Right ventricle myocardium inferior (tissue), 1 donor: Measurements from ENCODE around the gene EIF1AD. TPM values are rescaled to one million over a fixed set of nuclear protein-coding genes. Genes with fewer than 3 reads are reported as not detected.
"Not testable (repeated sequence)": the region's sequence is repeated elsewhere in the genome, so short reads cannot be mapped to it uniquely, and the experiment has no call there.

ENCODE experiments used
- ATAC-seq: fragments of 200-7000 bp; cut with Tn5 transposase; one replicate; pipeline ENCODE4 v1.9.1; 2020; ENCODE audit warnings: mild to moderate bottlenecking, moderate library complexity
- DNase-seq: peaks from one replicate; pipeline ENCODE4 v3.0.0; 2021; ENCODE audit errors: missing footprints
- intact Hi-C: fragments of 100-400 bp; cut with DNase I; formaldehyde crosslinking; loops from one replicate; pipeline ENCODE4 v1.11.0; 2022
- total RNA-seq: library from RNA; stranded (reverse); fragmentation: NEBNext Ultra II Directional; extraction: Animal tissue kit (Norgen Biotek cat#: 25700); gene quantifications from one replicate; pipeline ENCODE4 v1.2.1, GENCODE V29; 2021
- donor health status: DM: no; HTN: yes; CAD: no; lungs with severe emphysema.

EIF1AD gene
- total RNA-seq, 1 donor from 2014 or later, result 18.0 TPM

DNA sequence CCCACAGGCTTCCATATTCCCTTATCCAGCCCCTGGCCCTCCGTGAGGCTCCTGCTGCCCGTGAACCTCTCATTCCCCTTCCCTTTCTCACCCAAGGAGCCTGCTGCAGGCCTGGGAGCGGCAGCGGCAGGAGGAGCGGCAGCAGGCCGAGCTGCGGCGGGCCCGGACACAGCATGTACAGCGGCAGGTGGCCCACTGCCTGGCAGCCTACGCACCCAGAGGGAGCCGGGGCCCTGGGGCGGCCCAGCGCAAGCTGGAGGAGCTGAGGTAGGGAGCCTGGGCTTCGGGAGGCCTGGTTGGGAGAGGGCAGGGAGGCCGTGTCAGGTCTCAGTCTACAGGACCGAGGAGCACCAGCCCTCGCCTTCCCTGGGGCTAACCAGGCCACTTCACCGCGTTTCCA is 48.5 kb downstream of the EIF1AD start:
- ATAC-seq (no peak), DNase-seq (no peak)
- intact Hi-C loops, result no loop called here

DNA sequence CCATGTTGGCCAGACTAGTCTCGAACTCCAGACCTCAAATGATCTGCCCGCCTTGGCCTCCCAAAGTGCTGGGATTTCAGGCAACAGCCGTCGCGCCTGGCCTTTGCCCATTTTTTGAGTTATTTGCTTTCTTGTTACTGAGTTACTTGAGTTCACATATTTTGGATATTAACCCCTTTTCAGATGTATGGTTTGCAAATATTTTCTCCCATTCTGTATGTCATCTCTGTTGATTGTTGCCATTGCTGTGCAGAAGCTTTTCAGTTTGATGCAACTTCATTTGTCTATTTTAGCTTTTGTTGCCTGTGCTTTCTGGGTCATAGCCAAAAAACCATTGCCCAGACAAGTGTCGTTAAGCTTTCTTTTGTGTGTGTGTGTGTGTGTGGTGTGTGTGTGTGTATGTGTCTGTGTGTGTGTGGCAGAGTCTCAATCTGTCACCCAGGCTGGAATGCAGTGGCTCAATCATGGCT is 49.9 kb downstream of the EIF1AD start:
- intact Hi-C loops, result no loop called here
- ATAC-seq, result no peak
- no peak for DNase-seq

DNA sequence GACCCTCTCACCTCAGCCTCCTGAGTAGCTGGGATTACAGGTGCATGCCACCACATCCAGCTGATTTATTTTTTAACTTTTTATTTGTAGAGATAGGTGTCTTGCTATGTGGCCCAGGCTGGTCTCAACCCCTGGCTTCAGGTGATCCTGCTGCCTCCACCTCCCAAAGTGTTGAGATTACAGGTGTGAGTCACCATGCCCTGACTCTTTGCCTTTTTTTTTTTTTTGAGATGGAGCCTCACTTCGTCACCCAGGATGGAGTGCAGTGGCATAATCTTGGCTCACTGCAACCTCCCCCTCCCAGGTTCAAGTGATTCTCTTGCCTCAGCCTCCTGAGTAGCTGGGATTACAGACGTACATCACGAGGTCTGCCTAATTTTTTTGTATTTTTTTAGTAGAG is 50.3 kb downstream of the EIF1AD start:
- DNase-seq, intact Hi-C loops, ATAC-seq: not testable (repeated sequence)

DNA sequence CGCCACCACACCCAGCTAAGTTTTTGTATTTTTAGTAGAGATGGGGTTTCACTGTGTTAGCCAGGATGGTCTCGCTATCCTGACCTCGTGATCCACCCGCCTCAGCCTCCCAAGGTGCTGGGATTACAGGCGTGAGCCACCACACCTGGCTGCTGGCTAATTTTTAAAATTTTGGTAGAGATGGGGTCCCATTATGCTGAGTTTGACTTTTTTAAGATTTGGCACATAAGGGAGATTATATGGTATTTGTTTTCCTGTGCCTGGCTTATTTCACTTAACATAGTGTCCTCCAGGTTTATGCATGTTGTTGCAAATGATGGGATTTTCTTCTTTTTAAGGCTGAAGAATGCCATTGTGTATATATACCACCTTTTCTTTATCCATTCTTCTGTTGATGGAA is 51.2 kb downstream of the EIF1AD start:
- ATAC-seq, DNase-seq, intact Hi-C loops: not testable (repeated sequence)

DNA sequence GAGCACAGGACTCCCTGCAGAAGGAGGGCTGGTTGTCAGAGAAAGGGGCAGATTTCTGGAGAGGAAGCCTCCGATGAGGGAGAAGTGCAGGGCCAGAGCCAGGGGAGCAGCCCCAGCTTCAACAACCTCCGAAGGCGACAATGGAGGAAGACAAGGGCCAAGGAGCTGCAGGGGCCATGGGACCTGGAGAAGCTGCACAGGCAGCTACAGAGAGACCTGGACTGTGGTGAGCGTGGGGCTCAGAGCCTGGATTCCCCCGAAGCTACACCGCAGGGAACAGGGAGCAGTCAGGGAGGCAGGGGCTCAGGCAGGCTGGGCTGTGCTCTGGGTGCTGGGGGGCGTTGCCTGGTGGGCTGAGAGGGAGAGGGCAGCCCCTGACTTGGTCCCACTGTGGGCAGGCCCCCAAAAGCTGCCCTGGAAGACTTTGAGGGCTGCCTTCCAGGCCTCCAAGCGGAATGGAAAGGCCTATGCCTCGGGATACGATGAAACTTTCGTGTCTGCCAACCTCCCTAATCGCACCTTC is 54.3 kb downstream of the EIF1AD start:
- intact Hi-C loops, result no loop called here
- DNase-seq (no peak), ATAC-seq (no peak)

DNA sequence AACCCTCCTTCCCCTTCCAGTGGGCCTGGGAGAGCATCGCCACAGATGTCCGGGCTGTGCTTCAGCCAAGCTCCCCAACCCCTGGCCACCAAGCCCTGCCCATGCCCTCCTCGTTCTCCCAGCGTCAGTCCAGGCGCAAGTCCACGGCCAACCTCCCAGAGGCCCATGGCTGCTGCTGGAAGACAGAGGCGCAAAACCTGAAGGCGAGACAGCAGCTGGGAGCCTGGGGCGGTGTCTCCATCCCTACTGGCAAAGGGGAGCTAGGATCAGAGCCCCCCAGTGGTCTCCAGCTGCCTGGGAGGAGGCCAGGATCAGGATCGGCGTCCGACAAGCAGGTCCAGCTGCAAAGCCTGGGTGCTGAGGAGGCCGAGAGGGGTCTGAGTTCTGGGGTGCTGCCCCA is 54.8 kb downstream of the EIF1AD start:
- intact Hi-C loops, result no loop called here
- ATAC-seq, result no peak

DNA sequence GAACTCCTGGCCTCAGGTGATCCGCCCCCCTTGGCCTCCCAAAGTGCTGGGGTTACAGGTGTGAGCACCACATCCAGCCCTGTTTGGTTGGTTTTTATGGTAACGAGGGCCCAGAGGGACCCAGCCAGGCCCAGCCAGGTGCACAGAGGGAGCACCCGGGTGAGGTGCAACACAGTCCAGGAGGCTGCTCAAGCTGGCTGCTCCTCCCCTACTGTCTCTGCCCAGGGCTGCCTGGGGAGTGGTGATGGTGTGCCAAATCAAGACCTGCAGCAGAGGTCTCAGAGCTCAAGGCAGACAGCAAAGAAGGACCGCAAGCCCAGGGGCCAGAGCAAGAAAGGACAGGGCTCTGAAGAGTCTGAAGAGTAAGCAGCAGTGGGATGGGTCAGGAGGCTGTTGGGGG is 55.3 kb downstream of the EIF1AD start:
- intact Hi-C loops, result no loop called here
- ATAC-seq (no peak), DNase-seq (no peak)

More for the DNA sequence above, 54.8 kb downstream of the EIF1AD start:
- DNase-seq, result no peak

Other genes starting within 250 kb of the EIF1AD start
- 6.1 TPM for gene AP5B1, start 221.2 kb downstream of the EIF1AD start, total RNA-seq
- gene OVOL1, start 215.1 kb downstream of the EIF1AD start, total RNA-seq, result not detected
- not detected for gene SNX32, start 168.2 kb downstream of the EIF1AD start, total RNA-seq
- 386 TPM for gene CFL1, start 144.0 kb downstream of the EIF1AD start, total RNA-seq
- gene MUS81, start 141.7 kb downstream of the EIF1AD start, total RNA-seq, result 35.5 TPM
- 83.1 TPM for gene EFEMP2, start 129.4 kb downstream of the EIF1AD start, total RNA-seq
- gene CTSW, start 122.3 kb downstream of the EIF1AD start, total RNA-seq, result 1.1 TPM
- gene FIBP, start 113.7 kb downstream of the EIF1AD start, total RNA-seq, result 44.7 TPM
- gene CCDC85B, start 111.5 kb downstream of the EIF1AD start, total RNA-seq, result 29.6 TPM
- 0.27 TPM for gene FOSL1, start 101.8 kb downstream of the EIF1AD start, total RNA-seq
- 38.5 TPM for gene C11orf68, start 83.1 kb downstream of the EIF1AD start, total RNA-seq
- 110 TPM for gene DRAP1, start 82.7 kb downstream of the EIF1AD start, total RNA-seq
- gene TSGA10IP, start 56.7 kb downstream of the EIF1AD start, total RNA-seq, result not detected
- 29.9 TPM for gene SART1, start 40.4 kb downstream of the EIF1AD start, total RNA-seq
- gene BANF1, start 346 bp upstream of the EIF1AD start, total RNA-seq, result 248 TPM
- gene CST6, start 9.9 kb upstream of the EIF1AD start, total RNA-seq, result not detected
- not detected for gene CATSPER1, start 24.3 kb upstream of the EIF1AD start, total RNA-seq
- gene GAL3ST3, start 47.0 kb upstream of the EIF1AD start, total RNA-seq, result 1.5 TPM
- 71.8 TPM for gene SF3B2, start 50.2 kb upstream of the EIF1AD start, total RNA-seq
- gene PACS1, start 68.1 kb upstream of the EIF1AD start, total RNA-seq, result 50.7 TPM